ENCODE data around the gene AUH. TPM values are rescaled to one million over a fixed set of nuclear protein-coding genes. Genes with fewer than 3 reads are reported as not detected.

The AUH gene
- total and polyA plus RNA-seq, 10 of the 15 experiments (the other 5 are each of a cell fraction or from before 2014, with no cell fraction given), result 1.7 to 7.3 (median 4.6) TPM

- TF ChIP-seq BHLHE40 (IDR thresholded peaks at IDR 0.05; ENCODE audit: borderline replicate concordance in 1 of 2, low read depth in 2 of 2, low read length in 1 of 2) (peak; percentile 58 to 71; a peak in 3 of 4 replicates), MEF2A (IDR thresholded peaks at IDR 0.05; ENCODE audit: insufficient read depth, low read depth, low read length) (peak; percentile 100), IRF5 (IDR thresholded peaks at IDR 0.05; ENCODE audit: borderline replicate concordance) (no peak)
Observed at GRCh38 chr9:91207729-91208418, 153.8 kb downstream of the AUH start (continued).

GRCh38 chr9:91207397-91207728 lies 154.4 kb downstream of the AUH start:
- DNase-seq (ENCODE audit: low read depth, low spot score) (no peak), FAIRE-seq (no peak), ATAC-seq (no peak)
- H3K4me3 ChIP-seq, result peak overlapping the region; percentile 29; the same call in 1 of the 2 replicates
- no peak overlapping the region for H2AFZ ChIP-seq (ENCODE audit: control insufficient read depth, low read depth, low read length)
- CTCF ChIA-PET, result interaction anchor here (0.8 to 1.5 kb wide), 4 partner anchors 8 to 95 kb away, joined by 3 to 4 read pairs (median 4); no protein-coding TSS in a partner anchor
- RAD21 ChIA-PET (ENCODE audit: unreplicated experiment), result interaction anchor here (1.0 to 1.8 kb wide), 7 partner anchors 8 to 154 kb away, joined by 3 to 11 read pairs (median 5); no protein-coding TSS in a partner anchor
- no peak overlapping the region for H3K9ac ChIP-seq (ENCODE audit: control insufficient read depth, insufficient read depth, low read length)
- peaks cover 24% of the 10 kb centered on the region for H3K4me1 ChIP-seq (ENCODE audit: control insufficient read depth, insufficient read depth, low read length)
- POLR2A ChIA-PET, result interaction anchor here (1.1 to 1.2 kb wide), 2 partner anchors 57 to 60 kb away, joined by 3 to 5 read pairs; no protein-coding TSS in a partner anchor
- H3K4me2 ChIP-seq (ENCODE audit: control insufficient read depth, insufficient read depth), result peak overlapping the region; percentile 56
- in situ Hi-C loops (cut with MboI) (no loop called here), intact Hi-C loops (cut with micrococcal nuclease; ENCODE audit: unreplicated experiment) (no loop called here)
- H3K27me3 ChIP-seq (replicated peaks in 1 of 2; ENCODE audit: control insufficient read depth in 2 of 2, insufficient read depth in 2 of 2, low read length in 1 of 2), result no peaks in the 10 kb centered on the region
- BruUV-seq (replicated peaks), result no TSS peak
- SMC1A ChIA-PET (ENCODE audit: uncharacterized antibody, unreplicated experiment), result interaction anchor here (0.8 to 2.1 kb wide), 12 partner anchors 11 to 200 kb away, joined by 3 to 9 read pairs (median 4); no protein-coding TSS in a partner anchor
- H3K9me3 ChIP-seq (replicated peaks; ENCODE audit: control insufficient read depth, insufficient read depth, low read length), result peaks cover 6% of the 10 kb centered on the region; the same call in 2 of the 3 replicates
- no peaks in the 10 kb centered on the region for H3K36me3 ChIP-seq (ENCODE audit: control insufficient read depth in 2 of 2, insufficient read depth in 2 of 2, low read length in 1 of 2)
- no peaks in the 10 kb centered on the region for H4K20me1 ChIP-seq (ENCODE audit: control insufficient read depth, insufficient read depth)
- no peaks in the 10 kb centered on the region for H3K79me2 ChIP-seq (ENCODE audit: control insufficient read depth, insufficient read depth, low read length)
- peak overlapping the region; percentile 82 for H3K27ac ChIP-seq (ENCODE audit: control insufficient read depth, insufficient read depth)
- TF ChIP-seq YBX1 (IDR thresholded peaks at IDR 0.05) (no peak), RUNX3 (IDR thresholded peaks at IDR 0.05; ENCODE audit: low read length) (0 out of 2 replicates have a peak, but pooled peaks have one; percentile 19), ZBTB40 (IDR thresholded peaks at IDR 0.05; ENCODE audit: borderline replicate concordance) (no peak), CBX5 (IDR thresholded peaks at IDR 0.05; ENCODE audit: low read depth) (no peak)
- WGBS (ENCODE audit: insufficient coverage, insufficient replicate concordance, low lambda C conversion rate, missing lambda C conversion rate), result 72% methylated on average over 9 of the region's 9 CpGs
